MCF 10A (cell line): ENCODE results near the gene ANO5. TPM values are rescaled to one million over a fixed set of nuclear protein-coding genes. Genes with fewer than 3 reads are reported as not detected.

ENCODE experiments used
- BruUV-seq: library from RNA; stranded (reverse); fragments of 400-500 nt; replicated peaks from 2 replicates; lab custom pipeline; 2021; lab: Mats Ljungman, UMichigan
- CTCF ChIA-PET: fragments of 300-600 bp; sonication (Branson Sonifier 250); formaldehyde crosslinking; extraction: SDS; loops from one replicate; lab custom pipeline; 2021; ENCODE audit warnings: antibody characterized with exemption, inconsistent platforms; lab: Yijun Ruan, JAX
- POLR2A ChIA-PET: fragments of 300-600, 350-650 bp; sonication (Branson Sonifier 250); formaldehyde crosslinking; extraction: SDS; loops from one replicate; lab custom pipeline; 2020; ENCODE audit warnings: antibody characterized with exemption, inconsistent platforms; lab: Yijun Ruan, JAX
- DNase-seq: peaks from one replicate; pipeline ENCODE4 v3.0.0-alpha.2; 2018; ENCODE audit not compliant: unreplicated experiment
- H3K27ac Mint-ChIP-seq: one replicate; pipeline ENCODE4 v1.8.0; 2022; ENCODE audit warnings: mild to moderate bottlenecking, low read depth, mixed read lengths; ENCODE audit not compliant: unreplicated experiment
- H3K27me3 Mint-ChIP-seq: one replicate; pipeline ENCODE4 v1.8.0; 2022; ENCODE audit warnings: mixed read lengths; ENCODE audit not compliant: insufficient read depth, unreplicated experiment
- H3K36me3 Mint-ChIP-seq: one replicate; pipeline ENCODE4 v1.8.0; 2022; ENCODE audit warnings: mild to moderate bottlenecking, moderate library complexity, mixed read lengths; ENCODE audit not compliant: insufficient read depth, unreplicated experiment
- H3K4me1 Mint-ChIP-seq: one replicate; pipeline ENCODE4 v1.8.0; 2022; ENCODE audit warnings: mixed read lengths; ENCODE audit not compliant: insufficient read depth, unreplicated experiment
- H3K4me3 Mint-ChIP-seq: one replicate; pipeline ENCODE4 v1.8.0; 2022; ENCODE audit warnings: mild to moderate bottlenecking, moderate library complexity, mixed read lengths; ENCODE audit not compliant: unreplicated experiment
- H3K9me3 Mint-ChIP-seq: one replicate; pipeline ENCODE4 v1.8.0; 2022; ENCODE audit warnings: mixed read lengths; ENCODE audit not compliant: unreplicated experiment
- CTCF ChIP-seq: fragments of 200-600 bp; IDR thresholded peaks from one replicate; pipeline ENCODE4 v1.8.0; 2022; ENCODE audit warnings: antibody characterized with exemption, mild to moderate bottlenecking; ENCODE audit not compliant: unreplicated experiment
- intact Hi-C: fragments of 100-400 bp; cut with micrococcal nuclease; formaldehyde crosslinking; loops from 2 replicates; pipeline ENCODE4 v1.14.1; 2022
- total RNA-seq: library from RNA; stranded (reverse); gene quantifications from 2 replicates; pipeline ENCODE4 v1.2.3, GENCODE V29; 2022

The ANO5 gene
- total RNA-seq, 1 experiment from 2014 or later, result not detected

DNA sequence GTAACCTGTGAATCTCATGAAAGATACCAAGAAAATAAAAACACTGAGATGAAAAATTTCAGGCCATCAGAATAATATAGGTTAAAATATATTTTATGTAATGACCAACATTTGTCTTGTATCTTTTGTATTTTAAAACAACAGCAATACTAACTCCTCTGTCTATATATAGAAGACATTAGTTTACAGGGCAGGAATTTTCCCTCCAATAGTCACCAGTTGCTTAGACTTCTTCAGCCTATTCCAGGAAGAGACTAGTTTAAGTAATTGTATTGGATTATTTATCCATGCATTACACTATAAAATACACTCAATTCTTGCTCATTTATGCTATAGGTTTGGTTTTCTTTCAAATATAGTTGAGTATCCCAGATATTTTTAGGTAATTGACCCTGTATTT, 24.1 kb downstream of the ANO5 start:
- Mint-ChIP-seq H3K9me3 (peaks cover 7% of the 10 kb centered on the region), H3K27ac (no peak overlapping the region), H3K4me1 (no peaks in the 10 kb centered on the region), H3K27me3 (no peaks in the 10 kb centered on the region), H3K36me3 (no peaks in the 10 kb centered on the region), H3K4me3 (no peak overlapping the region)
- no peak for TF ChIP-seq CTCF
- ChIA-PET CTCF (no interaction called here), POLR2A (no interaction called here)
- no peak for DNase-seq
- intact Hi-C loops, result no loop called here
- no TSS peak for BruUV-seq

DNA sequence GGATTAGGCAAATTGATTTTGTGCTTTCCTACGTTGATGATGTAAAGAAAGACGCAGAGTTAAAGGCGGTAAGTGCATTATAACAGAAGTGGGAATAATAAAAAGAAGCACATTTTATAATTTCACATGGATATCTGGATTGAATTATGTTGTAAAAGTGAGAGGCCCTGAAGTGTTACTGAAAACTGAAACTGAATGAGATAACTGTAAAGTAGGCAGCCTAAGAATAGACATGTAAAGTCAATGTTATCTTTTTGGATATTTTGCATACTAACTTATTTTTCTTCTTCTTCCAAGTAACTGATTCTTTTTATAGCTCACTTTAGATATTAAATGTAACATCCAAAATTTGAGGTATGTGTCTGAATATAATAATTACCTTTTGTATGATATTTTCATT, 28.3 kb downstream of the ANO5 start:
- no peaks in the 10 kb centered on the region for H3K9me3 Mint-ChIP-seq
- intact Hi-C loops, result no loop called here
- H3K27me3 Mint-ChIP-seq, result no peaks in the 10 kb centered on the region

GRCh38 chr11:22225190-22225589, 32.3 kb downstream of the ANO5 start:
- TF ChIP-seq CTCF, result no peak
- BruUV-seq, result no TSS peak

More for the DNA sequence above, 28.3 kb downstream of the ANO5 start:
- no peak for DNase-seq
- POLR2A ChIA-PET, result no interaction called here
- TF ChIP-seq CTCF, result no peak
- Mint-ChIP-seq H3K27ac (no peak overlapping the region), H3K4me1 (no peaks in the 10 kb centered on the region), H3K36me3 (no peaks in the 10 kb centered on the region), H3K4me3 (no peak overlapping the region)
- no TSS peak for BruUV-seq
- CTCF ChIA-PET, result interaction anchor here (0.6 kb wide), 1 partner anchor 368 kb away, joined by 3 read pairs; no protein-coding TSS in a partner anchor

GRCh38 chr11:22234743-22235142, 41.9 kb downstream of the ANO5 start:
- Mint-ChIP-seq H3K36me3 (no peaks in the 10 kb centered on the region), H3K4me3 (no peak overlapping the region), H3K27me3 (peaks cover 38% of the 10 kb centered on the region), H3K27ac (no peak overlapping the region), H3K9me3 (no peaks in the 10 kb centered on the region), H3K4me1 (no peaks in the 10 kb centered on the region)
- POLR2A ChIA-PET, result interaction anchor here (0.7 kb wide), 1 partner anchor 1709 kb away, joined by 3 read pairs; no protein-coding TSS in a partner anchor
- CTCF ChIA-PET, result interaction anchor here (0.7 to 1.2 kb wide), 3 partner anchors 9 to 991 kb away, joined by 3 to 4 read pairs (median 4); no protein-coding TSS in a partner anchor
- BruUV-seq, result no TSS peak
- intact Hi-C loops, result no loop called here
- DNase-seq, result no peak
- no peak for TF ChIP-seq CTCF

More at GRCh38 chr11:22225190-22225589, 32.3 kb downstream of the ANO5 start:
- ChIA-PET POLR2A (no interaction called here), CTCF (no interaction called here)
- Mint-ChIP-seq H3K4me1 (no peaks in the 10 kb centered on the region), H3K27ac (no peak overlapping the region), H3K27me3 (peaks cover under 1% of the 10 kb centered on the region), H3K4me3 (no peak overlapping the region), H3K36me3 (no peaks in the 10 kb centered on the region), H3K9me3 (no peaks in the 10 kb centered on the region)
- no peak for DNase-seq
- intact Hi-C loops, result no loop called here
